Choroid plexus epithelial cell (primary cell): ENCODE results near the gene TSFM.

Experiments
- DNase-seq: peaks from one replicate; pipeline ENCODE4 v3.0.0-alpha.2; 2010; ENCODE audit warnings: low read depth
- H3K4me3 ChIP-seq: 2 replicates; pipeline ENCODE4 v1.5.1; 2011; ENCODE audit warnings: low read depth, mild to moderate bottlenecking, control low read depth, low read length, moderate library complexity
- CTCF ChIP-seq: conservative IDR thresholded peaks from 2 replicates; pipeline ENCODE4 v1.5.1; 2011; ENCODE audit warnings: low read depth, mild to moderate bottlenecking, control low read depth, inconsistent platforms, low read length, moderate library complexity

Gene TSFM

DNA sequence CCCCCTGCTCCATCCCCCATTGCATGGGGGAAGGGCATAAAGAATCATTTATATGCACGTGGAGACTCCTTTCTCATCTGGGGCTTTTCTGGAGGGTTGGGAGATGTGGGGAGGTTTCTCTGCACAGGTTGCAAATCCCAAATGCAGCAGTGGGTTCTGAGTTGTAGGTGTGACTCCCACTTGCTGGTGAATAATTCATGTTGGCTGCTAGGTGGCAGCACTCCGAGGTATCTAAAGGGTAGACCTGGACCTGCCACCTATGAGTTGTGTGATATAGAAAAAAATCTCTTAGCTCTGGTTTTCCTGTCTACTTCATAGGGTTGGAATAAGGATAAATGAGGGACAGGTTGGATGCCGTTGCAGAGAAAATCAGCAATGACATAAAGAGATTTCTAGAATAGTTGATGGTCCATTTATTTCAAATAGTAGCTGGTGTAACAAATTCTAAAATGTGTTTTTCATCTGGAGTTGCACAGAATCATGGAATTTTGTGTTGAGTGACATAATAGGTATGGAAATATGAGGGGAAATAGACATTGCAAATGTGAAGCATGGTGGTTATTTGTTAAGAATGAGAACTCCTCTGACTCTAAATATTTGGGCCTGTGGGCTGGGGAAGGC is 23.1 kb upstream of the TSFM start:
- peak; percentile 70 for TF ChIP-seq CTCF
- no peak overlapping the region for H3K4me3 ChIP-seq
- DNase-seq: peak; percentile 55

DNA sequence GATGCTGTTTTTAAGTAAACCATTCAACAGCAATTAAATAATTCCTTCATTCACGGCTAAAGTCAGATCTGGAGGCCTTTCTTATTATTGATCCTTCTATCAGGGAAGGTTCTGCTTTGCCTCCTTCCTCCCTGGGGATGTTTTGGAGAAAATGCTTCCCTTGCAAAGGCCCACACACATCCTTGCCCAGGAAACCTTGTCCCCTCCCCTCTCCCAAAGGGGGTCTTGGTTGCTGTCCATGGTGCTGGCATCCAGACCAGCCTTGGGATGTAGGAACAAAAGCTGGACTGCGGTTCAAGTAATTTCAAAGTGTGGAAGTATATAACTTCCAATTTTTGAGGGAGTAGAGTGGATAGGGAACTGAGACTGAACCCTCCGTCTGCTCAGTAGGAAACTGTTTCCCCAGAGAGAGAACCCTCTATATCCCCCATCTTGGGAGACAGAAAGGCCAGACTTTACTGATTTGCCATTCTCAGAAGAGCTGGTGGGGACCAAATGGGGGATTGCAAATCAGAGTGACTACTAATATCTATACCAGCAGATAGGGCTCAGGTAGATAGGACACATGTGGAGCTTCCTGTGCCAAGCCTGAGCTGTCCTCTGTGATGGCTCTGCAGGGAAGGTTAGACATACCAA is 22.1 kb upstream of the TSFM start:
- DNase-seq: no peak
- H3K4me3 ChIP-seq: no peak overlapping the region
- no peak for TF ChIP-seq CTCF

DNA sequence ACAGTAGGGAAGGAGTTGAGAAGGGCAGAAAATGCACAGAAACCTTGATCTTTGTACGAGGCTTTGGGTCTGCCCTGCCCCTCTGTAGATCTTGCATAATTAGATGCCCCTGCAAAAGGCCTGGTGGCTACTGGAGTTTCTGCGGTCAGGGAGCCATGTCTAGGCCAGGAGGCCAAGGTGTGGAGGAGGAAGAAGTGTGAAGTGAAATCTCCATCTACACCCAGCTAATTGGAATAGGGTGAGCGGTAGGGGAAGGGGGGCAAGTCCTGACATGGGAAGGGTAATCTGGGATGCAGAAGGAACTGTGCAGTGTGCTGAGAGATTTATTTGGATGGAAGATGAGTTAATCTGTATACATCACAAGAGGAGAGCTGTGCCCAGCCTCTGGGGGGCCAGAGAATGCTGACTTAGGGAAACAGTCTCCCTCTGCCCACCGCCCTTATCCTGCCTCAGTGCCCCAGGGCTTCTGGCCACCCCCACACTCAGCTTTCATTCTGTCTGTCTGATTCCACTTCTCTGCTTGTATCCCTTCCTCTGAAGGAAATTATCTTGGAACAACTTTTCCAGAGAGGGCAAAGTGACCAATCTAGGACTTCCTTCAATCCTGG is 21.1 kb upstream of the TSFM start:
- TF ChIP-seq CTCF: no peak
- no peak for DNase-seq
- H3K4me3 ChIP-seq: no peak overlapping the region

DNA sequence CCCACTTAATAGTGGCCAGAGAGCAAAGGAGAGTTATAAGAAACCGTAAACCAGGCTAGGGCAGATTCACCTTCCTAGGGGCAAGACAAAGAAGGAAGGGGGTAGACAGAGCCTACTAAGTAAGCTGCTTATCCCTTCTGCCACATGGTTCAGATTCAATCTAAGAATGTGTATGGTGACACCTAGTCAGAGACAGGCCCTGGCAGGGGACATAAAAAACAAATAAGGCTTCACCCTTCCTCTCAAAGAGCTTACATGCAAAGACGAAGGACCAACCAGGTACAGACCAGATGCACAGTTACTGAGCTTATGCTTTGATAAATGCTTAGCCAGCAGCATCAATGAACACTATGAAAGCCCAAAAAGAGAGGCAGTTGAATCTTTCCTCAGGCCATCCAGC is 20.1 kb upstream of the TSFM start:
- no peak overlapping the region for H3K4me3 ChIP-seq
- TF ChIP-seq CTCF: no peak
- DNase-seq: no peak

DNA sequence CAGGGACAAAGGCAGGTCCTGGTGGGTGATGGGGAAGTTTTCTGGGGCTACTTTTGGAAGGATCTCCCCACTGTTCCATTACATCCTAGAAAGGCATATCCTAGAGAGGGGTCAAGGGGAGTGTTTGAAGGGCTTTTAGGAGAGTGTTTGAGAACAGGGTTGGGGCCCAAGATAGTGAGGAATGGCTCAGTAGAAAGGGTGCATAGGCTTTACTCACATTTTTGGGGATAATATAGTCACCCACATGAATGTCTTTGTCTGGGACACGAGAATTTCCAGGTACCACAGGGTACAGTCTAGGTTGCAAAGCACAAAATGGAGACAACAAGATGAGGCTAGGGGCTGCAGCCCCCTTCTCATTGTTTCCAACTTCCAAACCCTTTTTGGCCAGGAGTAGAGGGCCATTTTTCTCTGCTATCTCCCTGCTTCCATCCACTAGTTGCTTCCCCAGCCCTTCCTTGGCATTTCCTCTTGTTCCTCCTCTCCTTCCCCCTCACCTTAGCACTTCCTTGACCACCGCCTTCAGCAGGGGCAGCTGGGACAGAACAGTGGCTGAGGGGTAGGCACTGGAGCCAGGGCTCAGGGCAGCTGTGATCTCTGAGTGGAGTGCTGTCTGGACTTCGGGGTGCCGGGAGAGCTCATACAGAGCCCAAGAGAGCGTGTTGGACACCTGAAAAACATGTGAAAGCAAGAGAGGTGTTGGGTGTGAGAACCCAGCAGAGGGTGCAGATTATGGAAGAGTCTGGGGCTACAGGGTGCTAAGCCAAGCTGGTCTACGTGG is 18.5 kb upstream of the TSFM start:
- TF ChIP-seq CTCF: no peak
- H3K4me3 ChIP-seq: no peak overlapping the region
- DNase-seq: no peak

DNA sequence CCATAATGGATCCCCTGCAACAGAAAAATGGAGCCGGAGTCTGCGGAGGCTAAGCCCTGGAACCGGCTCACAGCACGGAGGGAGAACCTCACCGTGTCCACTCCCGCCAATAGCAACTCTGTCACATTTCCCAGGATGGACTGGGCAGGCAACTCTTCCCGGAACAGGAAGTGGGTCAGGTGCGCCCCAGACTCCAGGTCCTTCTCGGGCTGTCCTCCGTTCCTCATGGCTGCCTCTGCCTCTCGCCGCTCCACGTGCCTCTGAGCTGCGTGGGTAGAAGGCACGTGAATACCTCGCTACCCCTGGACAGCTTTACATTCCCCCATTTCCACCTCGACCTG is 18.0 kb upstream of the TSFM start:
- H3K4me3 ChIP-seq: peak overlapping the region; percentile 42
- DNase-seq: no peak
- no peak for TF ChIP-seq CTCF
